ENCODE measurements around the gene OBI1.

OBI1 gene

DNA sequence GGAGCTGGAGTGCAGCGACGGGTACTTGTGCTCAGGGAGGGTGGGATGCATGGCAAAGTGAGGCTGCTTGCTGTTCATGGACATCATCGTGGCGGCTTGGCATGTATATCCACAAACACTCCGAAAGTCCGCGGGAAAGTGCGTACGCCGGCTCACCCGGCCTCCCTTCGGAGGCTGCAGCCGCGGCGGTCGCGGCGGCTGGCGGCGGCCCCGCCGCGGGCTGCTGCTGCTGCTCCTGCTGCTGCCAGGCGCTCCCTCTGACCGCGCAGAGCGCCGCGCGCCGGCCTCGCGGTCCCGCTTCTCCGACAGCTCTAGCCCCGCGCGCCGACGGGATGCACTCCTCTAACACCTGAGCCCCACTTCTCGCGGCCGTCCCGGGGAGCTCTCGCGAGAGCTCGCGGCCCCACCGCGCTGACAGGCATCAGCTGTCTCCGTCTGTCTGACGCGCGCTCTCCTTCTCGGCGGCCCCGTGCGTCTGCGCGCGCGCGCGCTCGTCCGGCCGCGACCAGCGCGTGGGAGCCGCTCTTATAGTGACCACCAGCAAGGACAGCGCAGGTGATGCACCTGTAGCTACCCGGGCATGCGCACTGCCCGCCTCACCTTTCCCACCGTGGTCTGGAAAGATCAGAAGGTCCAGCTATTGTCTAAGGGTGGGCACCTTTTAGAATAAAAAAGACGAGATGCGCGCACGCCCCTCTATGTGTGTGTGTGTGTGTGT is 55.6 kb downstream of the OBI1 start, which contains the start of gene POU4F1:
TSS of gene POU4F1 (minus strand) at position 313 of the 718 bp plus-strand sequence. CDS start at position 87, 226 bp downstream.
- DNase-seq = peak; percentile 88 to 90
- no peak for TF ChIP-seq POLR2A (IDR thresholded peaks at IDR 0.05; ENCODE audit: low read length)

DNA sequence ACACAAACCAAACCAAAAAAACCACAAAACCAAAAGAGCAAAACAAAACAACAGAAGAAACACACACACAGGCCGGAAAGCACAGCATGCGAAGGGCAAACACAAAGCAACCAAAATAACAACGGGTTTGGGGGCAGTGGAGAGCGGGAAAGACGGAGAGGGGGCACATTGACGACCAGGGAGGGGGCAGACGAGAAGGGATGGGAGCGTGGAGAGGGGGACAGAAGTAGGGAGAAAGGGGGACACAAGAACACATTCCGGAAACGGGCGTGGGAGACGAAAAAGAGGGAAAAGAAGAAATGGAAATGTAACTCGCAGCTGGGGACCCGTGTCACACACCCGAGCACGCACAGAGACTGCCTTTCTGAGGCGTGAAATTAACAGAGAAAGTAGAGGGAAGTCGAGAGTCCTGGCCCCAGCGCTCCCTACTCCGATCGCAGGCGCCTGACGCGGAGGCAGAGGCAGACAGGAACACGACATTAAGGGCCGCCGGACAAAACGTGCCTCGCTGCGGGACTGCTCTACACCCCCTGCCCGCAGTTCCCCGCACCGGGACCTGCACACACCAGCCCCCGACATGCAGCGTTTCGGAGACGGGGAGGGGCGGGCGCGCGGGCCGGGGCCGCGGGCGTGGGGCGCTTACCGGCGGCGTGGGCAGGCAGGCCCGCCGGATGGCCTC is 56.3 kb downstream of the OBI1 start:
- DNase-seq = peak; percentile 54 to 57
- TF ChIP-seq POLR2A (IDR thresholded peaks at IDR 0.05; ENCODE audit: low read length) (no peak), GATA1 (IDR thresholded peaks at IDR 0.05; ENCODE audit: low read depth, low read length) (no peak)

DNA sequence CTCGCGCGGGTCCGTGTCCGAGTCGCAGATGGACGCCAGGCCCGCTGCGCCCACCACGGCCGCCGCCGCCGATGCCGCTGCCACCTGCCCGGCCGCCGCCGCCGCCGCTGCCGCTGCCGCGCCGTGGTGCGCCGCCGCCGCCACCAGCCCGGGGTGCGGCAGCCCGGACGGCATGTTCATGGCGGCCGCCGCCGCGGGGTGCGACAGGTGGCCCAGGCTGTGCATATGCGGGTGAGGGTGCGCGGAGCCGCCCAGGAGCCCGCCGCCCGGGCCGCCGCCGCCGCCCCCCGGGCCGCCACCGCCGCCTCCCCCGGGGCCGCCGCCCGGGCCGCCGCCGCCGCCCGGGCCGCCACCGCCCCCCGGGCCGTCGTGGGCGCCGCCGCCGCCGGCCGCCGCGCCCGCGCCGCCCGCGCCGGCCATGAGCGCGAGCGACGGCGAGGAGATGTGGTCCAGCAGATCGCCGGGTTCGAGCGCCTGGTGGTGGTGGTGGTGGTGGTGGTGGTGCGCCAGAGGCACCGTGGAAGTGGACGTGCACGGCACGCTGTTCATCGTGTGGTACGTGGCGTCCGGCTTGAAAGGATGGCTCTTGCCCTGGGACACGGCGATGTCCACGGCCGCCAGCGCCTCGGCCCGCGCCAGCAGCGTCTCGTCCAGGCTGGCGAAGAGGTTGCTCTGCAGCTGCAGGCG is 56.9 kb downstream of the OBI1 start:
- peak in 1 of 2 experiments; percentile 45 for DNase-seq
- TF ChIP-seq GATA1 (IDR thresholded peaks at IDR 0.05; ENCODE audit: low read depth, low read length) (no peak), POLR2A (IDR thresholded peaks at IDR 0.05; ENCODE audit: low read length) (no peak)

DNA sequence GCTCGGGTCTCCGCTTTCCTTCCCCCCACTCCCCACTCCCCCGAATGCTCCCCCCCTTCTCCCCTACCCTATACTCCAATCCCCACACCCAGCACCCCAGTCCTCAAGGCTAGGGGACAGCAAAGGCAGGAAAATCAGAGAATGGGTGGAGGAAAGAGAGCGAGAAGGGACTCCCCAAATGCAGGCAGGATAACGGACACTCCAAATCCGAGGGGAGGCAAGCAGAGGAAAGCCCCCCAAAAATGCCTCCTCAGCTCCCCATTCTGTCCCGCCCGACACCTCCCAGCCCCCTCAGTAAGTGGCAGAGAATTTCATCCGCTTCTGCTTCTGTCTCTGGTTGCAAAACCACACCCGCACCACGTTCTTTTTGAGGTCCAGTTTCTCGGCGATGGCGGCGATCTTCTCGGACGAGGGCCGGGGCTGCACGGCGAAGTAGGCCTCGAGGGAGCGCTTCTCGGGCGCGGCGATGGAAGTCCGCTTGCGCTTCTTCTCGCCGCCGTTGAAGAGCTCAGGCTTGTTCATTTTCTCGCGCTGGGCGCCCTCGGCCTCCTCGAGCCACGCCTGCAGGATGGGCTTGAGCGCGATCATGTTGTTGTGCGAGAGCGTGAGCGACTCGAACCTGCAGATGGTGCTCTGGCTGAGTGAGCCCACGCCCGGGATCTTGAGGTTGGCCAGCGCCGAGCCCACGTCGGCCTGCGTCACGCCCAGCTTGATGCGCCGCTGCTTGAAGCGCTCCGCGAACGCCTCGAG is 57.7 kb downstream of the OBI1 start:
- TF ChIP-seq POLR2A (IDR thresholded peaks at IDR 0.05; ENCODE audit: low read length) (no peak), GATA1 (IDR thresholded peaks at IDR 0.05; ENCODE audit: low read depth, low read length) (no peak)
- DNase-seq = peak; percentile 62 to 66

DNA sequence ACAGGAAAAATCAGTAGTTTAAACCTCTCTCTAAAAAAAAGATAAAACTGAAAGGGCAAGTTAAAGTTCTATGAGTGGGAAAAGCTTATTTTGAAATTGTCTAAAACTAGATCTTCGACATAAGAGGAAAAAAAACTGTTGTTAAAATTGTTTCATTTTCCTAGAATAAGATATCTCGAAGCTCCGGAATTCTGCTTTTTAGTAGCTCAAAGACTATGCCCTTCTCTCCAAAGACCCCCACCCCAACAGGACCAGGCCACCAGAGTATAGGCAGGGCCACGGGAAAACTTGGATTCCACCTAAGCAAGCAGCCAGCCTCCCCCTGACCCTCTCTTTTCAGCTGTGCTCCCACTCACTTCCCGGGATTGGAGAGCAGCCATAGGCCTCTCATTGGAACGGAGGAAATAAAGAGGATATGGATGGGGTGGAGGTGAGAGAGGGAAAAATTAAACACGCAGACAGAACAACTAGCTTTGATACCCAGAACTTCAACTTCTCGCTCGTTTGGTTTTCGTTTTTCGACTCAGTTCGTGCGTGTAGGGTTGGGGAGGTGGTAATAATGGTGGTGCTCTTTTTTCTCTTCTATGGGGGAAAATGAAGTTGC is 58.6 kb downstream of the OBI1 start:
- no peak for DNase-seq
- TF ChIP-seq POLR2A (IDR thresholded peaks at IDR 0.05; ENCODE audit: low read length) (no peak), GATA1 (IDR thresholded peaks at IDR 0.05; ENCODE audit: low read depth, low read length) (no peak)

DNA sequence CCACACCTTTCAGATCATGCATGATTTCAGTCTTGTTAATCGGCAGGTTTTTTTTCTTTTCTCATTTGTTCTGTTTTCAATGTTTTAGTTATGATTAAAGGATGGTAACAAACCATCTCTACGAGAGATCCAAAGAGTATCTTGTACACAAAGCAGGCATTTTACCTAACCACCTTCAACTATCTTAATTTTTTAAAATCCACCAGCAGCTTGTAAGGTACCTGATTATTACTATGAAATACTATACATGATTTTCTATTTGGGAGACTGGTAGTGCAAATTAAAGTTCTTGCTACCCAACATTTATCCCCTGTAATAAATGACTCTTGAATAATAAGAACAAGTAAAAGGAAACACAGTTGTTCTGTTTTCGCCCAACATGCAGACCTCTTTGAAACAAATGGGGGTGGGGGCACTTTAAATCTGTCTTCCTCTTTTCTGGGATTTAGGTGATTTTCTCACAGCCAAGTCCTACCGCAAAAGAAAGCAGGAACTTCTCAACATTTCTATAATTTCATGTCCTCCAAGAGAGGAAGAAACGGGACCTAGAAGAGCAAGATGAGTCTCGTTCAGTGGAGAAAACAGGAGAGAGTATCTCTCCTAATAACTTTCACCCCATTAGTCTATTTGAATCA is 59.2 kb downstream of the OBI1 start:
- TF ChIP-seq POLR2A (IDR thresholded peaks at IDR 0.05; ENCODE audit: low read length) (no peak), GATA1 (IDR thresholded peaks at IDR 0.05; ENCODE audit: low read depth, low read length) (no peak)
- DNase-seq = peak in 1 of 2 experiments; percentile 26

DNA sequence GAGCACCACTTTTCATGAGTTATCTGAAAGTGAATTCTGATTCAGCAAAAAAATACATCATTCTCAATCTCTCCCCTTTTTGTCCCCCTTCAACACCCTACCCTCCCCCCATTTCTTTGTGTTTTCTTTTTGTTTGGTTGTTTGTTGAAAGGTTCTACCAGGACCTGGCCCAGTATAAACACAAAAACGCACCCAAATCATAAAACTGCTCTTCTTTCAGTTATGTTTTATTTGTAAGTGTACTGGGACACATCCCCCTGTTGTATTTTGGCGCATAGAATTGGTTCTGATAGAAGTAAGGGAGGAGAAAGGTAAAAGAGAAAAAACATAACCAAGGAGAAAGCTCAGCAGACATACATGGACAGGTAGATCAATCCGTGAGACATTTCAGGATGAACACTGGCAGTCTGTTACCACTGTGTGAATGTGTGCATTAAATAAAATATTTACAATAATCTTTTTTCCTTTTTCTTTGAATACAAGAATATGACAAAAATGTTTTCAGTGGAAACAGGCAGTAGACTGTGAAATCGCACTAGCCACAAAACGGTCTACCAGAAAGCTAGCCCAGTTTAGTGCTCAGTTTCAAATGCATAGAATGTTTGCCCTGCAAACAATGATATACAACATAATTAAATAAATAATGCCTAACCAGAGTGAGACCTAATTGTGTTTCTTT is 59.9 kb downstream of the OBI1 start:
- TF ChIP-seq POLR2A (IDR thresholded peaks at IDR 0.05; ENCODE audit: low read length) (no peak), GATA1 (IDR thresholded peaks at IDR 0.05; ENCODE audit: low read depth, low read length) (no peak)
- DNase-seq = peak in 1 of 2 experiments; percentile 29

DNA sequence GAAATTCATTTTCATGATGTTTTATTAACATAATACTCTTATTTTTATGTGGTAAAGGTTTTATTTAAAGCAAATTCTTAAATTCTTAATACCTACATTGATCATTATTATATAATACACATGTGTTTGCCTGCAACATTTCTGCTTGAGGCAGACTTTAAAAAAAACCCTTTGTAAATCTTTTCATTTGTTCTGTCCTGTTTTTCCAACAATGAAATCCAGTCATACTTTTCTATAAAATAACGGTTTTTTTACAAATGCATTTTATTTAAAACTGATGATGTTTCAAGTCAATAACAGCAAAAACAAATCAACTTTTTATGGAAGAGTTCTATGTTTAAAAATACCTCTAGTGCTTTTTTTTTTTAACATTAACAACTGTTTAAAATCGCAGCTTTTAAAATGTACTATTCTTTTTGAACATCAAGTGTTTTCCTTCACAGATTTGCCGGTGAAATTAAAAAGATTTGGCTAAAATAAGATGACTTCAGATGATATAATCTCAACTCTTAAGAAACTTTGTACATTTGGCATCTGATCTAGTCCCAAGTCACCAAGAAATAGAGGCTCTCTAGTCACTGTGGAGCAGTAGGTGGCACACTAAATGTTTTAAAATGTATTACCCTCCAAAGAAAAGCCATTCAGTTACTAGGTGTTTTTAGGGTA is 60.7 kb downstream of the OBI1 start:
- no peak for TF ChIP-seq POLR2A (IDR thresholded peaks at IDR 0.05; ENCODE audit: low read length)

DNA sequence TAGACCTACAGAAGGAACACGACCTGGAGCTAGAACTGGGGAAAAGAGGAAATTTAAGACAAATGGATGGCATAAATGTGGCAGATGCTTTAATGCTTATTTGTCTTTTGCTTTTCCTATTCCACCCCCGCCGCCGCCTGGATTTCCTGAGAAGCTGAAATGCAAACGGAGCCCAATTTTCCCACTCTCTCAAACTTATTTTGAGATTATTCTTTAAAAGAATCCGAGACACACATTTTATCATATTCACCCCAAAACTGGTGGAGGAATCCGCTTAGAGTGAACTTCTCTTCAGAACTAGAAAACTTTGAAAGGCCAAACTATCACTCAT is 61.4 kb downstream of the OBI1 start:
- DNase-seq = peak in 1 of 2 experiments; percentile 21

More for the DNA sequence above, 60.7 kb downstream of the OBI1 start:
- peak; percentile 2 to 31 for DNase-seq

DNA sequence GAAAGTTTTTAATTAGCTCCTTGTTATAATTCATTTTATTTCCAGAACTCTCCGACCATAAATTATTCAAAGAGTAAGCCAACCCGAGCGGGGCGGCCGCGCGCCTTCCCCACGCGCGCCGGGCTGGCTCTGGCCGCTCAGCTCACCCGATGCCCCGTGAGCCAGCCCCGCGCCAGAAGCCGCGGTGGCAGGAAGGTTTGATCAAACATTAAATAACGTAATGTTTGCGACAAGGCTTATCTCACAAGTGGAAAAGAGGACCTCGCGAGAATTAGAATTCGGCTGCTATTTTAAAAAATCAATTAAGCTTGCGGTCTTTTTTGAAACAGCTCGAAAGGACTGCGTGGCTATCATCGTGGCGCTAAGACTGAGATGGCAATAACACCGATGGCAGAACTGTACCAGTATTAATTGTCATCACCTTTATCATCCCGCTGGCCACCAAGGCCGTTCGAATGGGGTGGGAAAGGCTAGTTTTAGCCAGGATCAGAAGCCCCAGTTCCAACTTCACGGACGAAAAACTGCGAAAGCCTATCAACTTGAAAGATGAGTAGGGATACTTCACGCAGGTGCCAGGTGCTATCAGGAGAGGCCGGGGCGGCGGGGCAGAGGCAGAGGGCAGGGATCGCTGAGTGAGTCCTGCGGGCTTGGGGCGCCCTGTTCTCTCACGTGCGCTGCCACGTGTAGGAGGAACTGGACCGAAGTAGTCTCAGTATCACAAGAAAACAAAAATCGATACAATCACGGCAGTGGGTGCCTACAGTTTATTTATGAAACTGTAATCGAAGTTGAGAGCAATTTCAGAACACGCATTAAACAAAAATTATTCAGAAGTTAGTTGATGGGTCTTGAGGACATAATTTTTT is 62.0 kb downstream of the OBI1 start:
- TF ChIP-seq POLR2A (IDR thresholded peaks at IDR 0.05; ENCODE audit: low read length) (no peak), GATA1 (IDR thresholded peaks at IDR 0.05; ENCODE audit: low read depth, low read length) (no peak)

More for the DNA sequence above, 61.4 kb downstream of the OBI1 start:
- no peak for TF ChIP-seq POLR2A (IDR thresholded peaks at IDR 0.05; ENCODE audit: low read length)
- no peak for TF ChIP-seq GATA1 (IDR thresholded peaks at IDR 0.05; ENCODE audit: low read depth, low read length)

DNA sequence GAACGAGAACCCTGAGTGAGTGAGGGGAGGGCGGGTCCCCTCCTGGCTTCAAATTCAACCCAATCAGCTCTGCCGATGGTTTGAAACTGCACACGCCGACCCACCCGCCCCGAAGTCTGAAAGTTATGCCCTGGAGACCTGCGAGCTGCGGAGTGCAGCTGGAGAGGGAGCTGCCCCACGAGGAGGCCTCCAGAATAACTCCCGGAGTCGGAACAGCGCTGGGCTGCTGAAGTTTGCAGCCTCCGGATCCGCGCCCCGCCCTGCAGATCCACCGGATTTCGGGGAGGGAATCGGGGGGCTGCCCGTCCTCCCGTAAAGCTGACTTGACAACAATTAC is 62.6 kb downstream of the OBI1 start:
- TF ChIP-seq GATA1 (IDR thresholded peaks at IDR 0.05; ENCODE audit: low read depth, low read length) (no peak), POLR2A (IDR thresholded peaks at IDR 0.05; ENCODE audit: low read length) (no peak)
- peak in 1 of 2 experiments; percentile 5 for DNase-seq

More for the DNA sequence above, 62.0 kb downstream of the OBI1 start:
- DNase-seq = peak; percentile 23 to 30

Data from erythroblast (primary cell).